K562 (cell line): ENCODE measurements around the gene HMCN2. TPM values are rescaled to one million over a fixed set of nuclear protein-coding genes. Genes with fewer than 3 reads are reported as not detected.

Source experiments
- ATAC-seq: fragments of 200-7000 bp; cut with Tn5 transposase; 3 replicates; pipeline ENCODE4 v1.9.1; 2020; ENCODE audit warnings: moderate library complexity
- BruUV-seq: library from RNA; stranded (reverse); fragments of 400-500 nt; replicated peaks from 2 replicates; lab custom pipeline; 2021; lab: Mats Ljungman, UMichigan
- CTCF ChIA-PET: fragments of 300-600 bp; formaldehyde crosslinking; extraction: SDS; loops from one replicate; lab custom pipeline; 2021; ENCODE audit warnings: low intra/inter-chr PET ratio; lab: Yijun Ruan, JAX
- POLR2A ChIA-PET: fragments of 300-600, 350-650 bp; sonication (Branson Sonifier 250); formaldehyde crosslinking; extraction: SDS; loops from one replicate; lab custom pipeline; 2021; ENCODE audit warnings: antibody characterized with exemption, inconsistent platforms; lab: Yijun Ruan, JAX
- DNase-seq, 4 experiments: peaks; one replicate each; pipeline versions ENCODE4 v3.0.0 to v3.0.0-alpha.2; 2011 to 2018; ENCODE audit warnings: low spot score in 3 of 4, mixed read lengths in 3 of 4; ENCODE audit errors: extremely low read depth in 1 of 4
- FAIRE-seq: peaks from 2 replicates; lab custom pipeline; 2011; peaks lifted over from hg19 to GRCh38; lab: Jason Lieb, UNC
- H2AFZ ChIP-seq: 2 replicates; pipeline ENCODE4 v1.6.0; 2011; ENCODE audit warnings: low read depth, low read length, control low read depth, inconsistent platforms
- H3K27ac ChIP-seq: fragments of 200-600 bp; 3 replicates; pipeline ENCODE4 v1.8.0; 2011; ENCODE audit warnings: low read depth, mild to moderate bottlenecking, control low read depth, inconsistent platforms, low read length, moderate library complexity, mixed read lengths; ENCODE audit errors: extremely low read depth
- H3K27me3 ChIP-seq, 2 experiments: fragments of 300-600 bp in 1 of 2; 2 replicates in 1 of 2; 3 replicates in 1 of 2; pipeline versions ENCODE4 v1.6.0 to v1.8.0; 2011; ENCODE audit warnings: inconsistent platforms in 2 of 2, low read length in 2 of 2, mild to moderate bottlenecking in 1 of 2, mixed read lengths in 1 of 2, moderate library complexity in 1 of 2; ENCODE audit not compliant: control insufficient read depth in 2 of 2, insufficient read depth in 2 of 2
- H3K36me3 ChIP-seq: fragments of 300-600 bp; 3 replicates; pipeline ENCODE4 v1.8.0; 2011; ENCODE audit warnings: mild to moderate bottlenecking, low read length, inconsistent platforms; ENCODE audit not compliant: control insufficient read depth, insufficient read depth
- H3K4me1 ChIP-seq, 2 experiments: fragments of 200-600 bp in 1 of 2; replicated peaks in 1 of 2; 2 replicates in 1 of 2; 3 replicates in 1 of 2; pipeline versions ENCODE4 v1.5.1 to v1.8.0; 2011; ENCODE audit warnings: inconsistent platforms in 2 of 2, low read length in 2 of 2, mild to moderate bottlenecking in 1 of 2, mixed read lengths in 1 of 2, moderate library complexity in 1 of 2; ENCODE audit not compliant: control insufficient read depth in 2 of 2, insufficient read depth in 2 of 2
- H3K4me2 ChIP-seq: 2 replicates; pipeline ENCODE4 v1.6.1; 2011; ENCODE audit warnings: low read length, control low read depth, inconsistent platforms, mixed read lengths; ENCODE audit not compliant: insufficient read depth
- H3K4me3 ChIP-seq: fragments of 200-600 bp; sonication (generic), shearing (Covaris generic); 2 replicates; pipeline ENCODE4 v1.5.1; 2016; ENCODE audit warnings: control low read depth, inconsistent platforms
- H3K79me2 ChIP-seq: fragments of 200-600 bp; 3 replicates; pipeline ENCODE4 v1.8.0; 2011; ENCODE audit warnings: low read length, inconsistent platforms; ENCODE audit not compliant: control insufficient read depth, insufficient read depth
- H3K9ac ChIP-seq, 2 experiments: 2 replicates each; pipeline versions ENCODE4 v1.6.0 to v1.6.1; 2011; ENCODE audit warnings: low read depth in 2 of 2, low read length in 2 of 2, control low read depth in 1 of 2, inconsistent platforms in 1 of 2, mild to moderate bottlenecking in 1 of 2, mixed read lengths in 1 of 2; ENCODE audit not compliant: insufficient read depth in 1 of 2
- H3K9me1 ChIP-seq: one replicate; pipeline ENCODE4 v1.6.0; 2011; ENCODE audit warnings: inconsistent platforms, mild to moderate bottlenecking, low read length, moderate library complexity; ENCODE audit not compliant: control insufficient read depth, insufficient read depth
- H3K9me3 ChIP-seq: replicated peaks from 2 replicates; pipeline ENCODE4 v1.5.1; 2011; ENCODE audit warnings: low read depth, low read length, inconsistent platforms; ENCODE audit not compliant: control insufficient read depth, insufficient read depth
- H4K20me1 ChIP-seq: replicated peaks from 2 replicates; pipeline ENCODE4 v1.6.1; 2011; ENCODE audit warnings: low read length, inconsistent platforms, mixed read lengths; ENCODE audit not compliant: control insufficient read depth, insufficient read depth
- ADNP ChIP-seq: fragments of 200-800 bp; sonication (Bioruptor generic); IDR thresholded peaks from 2 replicates; pipeline ENCODE4 v1.6.1; 2016; ENCODE audit warnings: missing genetic modification characterization, missing compliant biosample characterization
- BHLHE40 ChIP-seq: IDR thresholded peaks from 2 replicates; pipeline ENCODE4 v1.6.1; 2011; ENCODE audit warnings: low read length, improper control_type of control experiment
- DDX20 ChIP-seq: fragments of 450-650 bp; IDR thresholded peaks from 2 replicates; pipeline ENCODE4 v1.6.1; 2016; ENCODE audit warnings: missing genetic modification characterization, low read depth, mild to moderate bottlenecking, missing compliant biosample characterization, moderate library complexity
- KAT8 ChIP-seq: fragments of 450-650 bp; IDR thresholded peaks from 2 replicates; pipeline ENCODE4 v1.6.1; 2016; ENCODE audit warnings: low read depth, mild to moderate bottlenecking
- NRF1 ChIP-seq, 2 experiments: fragments of 450-650 bp; IDR thresholded peaks in 1 of 2; conservative IDR thresholded peaks in 1 of 2; 2 replicates each; pipeline ENCODE4 v1.6.1; 2014; ENCODE audit warnings: mild to moderate bottlenecking in 2 of 2
- RBM15 ChIP-seq: fragments of 200-400 bp; formaldehyde crosslinking; IDR thresholded peaks from 2 replicates; pipeline ENCODE4 v1.6.1; 2018; ENCODE audit warnings: mild to moderate bottlenecking, low read length, moderate library complexity; ENCODE audit not compliant: insufficient read depth
- RNF219 ChIP-seq: fragments of 250-450 bp; sonication (Bioruptor Pico); IDR thresholded peaks from 2 replicates; pipeline ENCODE4 v1.5.0; 2022; ENCODE audit warnings: mild to moderate bottlenecking
- ZBTB49 ChIP-seq: sonication (generic); formaldehyde crosslinking; IDR thresholded peaks from 2 replicates; pipeline ENCODE4 v1.8.0; 2022; ENCODE audit warnings: missing genetic modification reagents, mild to moderate bottlenecking, borderline replicate concordance
- ZNF507 ChIP-seq: conservative IDR thresholded peaks from 2 replicates; pipeline ENCODE4 v1.6.1; 2017; ENCODE audit warnings: missing genetic modification characterization, missing compliant biosample characterization
- ZZZ3 ChIP-seq: fragments of 450-650 bp; IDR thresholded peaks from 2 replicates; pipeline ENCODE4 v1.6.1; 2016; ENCODE audit warnings: antibody characterized with exemption, mild to moderate bottlenecking, moderate library complexity
- WGBS: fragments of 100-300 bp; shearing (Covaris generic); methylation state at CpG from one replicate; pipeline ENCODE4 v1.1.6; 2016; ENCODE audit warnings: low coverage, mixed read lengths; ENCODE audit not compliant: insufficient coverage; ENCODE audit errors: missing lambda C conversion rate; 5-methylcytosine and 5-hydroxymethylcytosine counted together
- in situ Hi-C: fragments of 300-500 bp; cut with MboI; formaldehyde crosslinking; loops from 4 replicates; pipeline ENCODE4 v1.15.0; 2018; ENCODE audit warnings: inconsistent platforms, mixed read lengths
- intact Hi-C: fragments of 100-400 bp; cut with micrococcal nuclease; formaldehyde crosslinking; loops from 2 replicates; pipeline ENCODE4 v1.14.2; 2022
- polyA plus RNA-seq, 8 experiments: library from polyadenylated mRNA; depleted of rRNA in 4 of 8; stranded (reverse) in 5 of 8; unstranded in 3 of 8; fragments of >200 nt; fragmentation: Nextera tagmentation in 2 of 8; fragmentation: Illumina TruSeq in 1 of 8; extraction: Ambion mirVana in 2 of 8; extraction: Trizol in 1 of 8; gene quantifications; 2 replicates each; pipeline versions ENCODE4 v1.2.1 to v1.2.3, GENCODE V29; 2011 to 2014; ENCODE audit warnings: inconsistent platforms in 1 of 8, missing spikeins in 1 of 8
- total RNA-seq, 7 experiments: library from RNA; depleted of rRNA in 6 of 7; stranded (reverse); fragments of >200 nt in 6 of 7; fragmentation: Illumina TruSeq in 2 of 7; extraction: Trizol in 2 of 7; gene quantifications; 2 replicates each; pipeline versions ENCODE4 v1.2.1 to v1.2.3, GENCODE V29; 2011 to 2021; ENCODE audit warnings: low replicate concordance in 1 of 7

The HMCN2 gene
- total and polyA plus RNA-seq, 9 of the 15 experiments (the other 6 are each of a cell fraction or from before 2014, with no cell fraction given): 0.01 TPM; not detected in 8

- intact Hi-C loops: loop anchor here (10.0 kb wide), 2 partner anchors 102 to 462 kb away; no protein-coding TSS in a partner anchor
- H3K36me3 ChIP-seq: no peaks in the 10 kb centered on the region; the same call in 2 of the 3 replicates
- ChIA-PET POLR2A (interaction anchor here (0.6 to 0.7 kb wide), 2 partner anchors 59 to 467 kb away, joined by 3 read pairs; no protein-coding TSS in a partner anchor), CTCF (no interaction called here)
- peaks cover 9% of the 10 kb centered on the region for H4K20me1 ChIP-seq
- no peak overlapping the region for H3K4me3 ChIP-seq
- H3K79me2 ChIP-seq: no peaks in the 10 kb centered on the region
- in situ Hi-C loops: loop anchor here (5.0 to 25.0 kb wide), 2 partner anchors 234 to 684 kb away; partner anchors contain the start of gene PRRX2
- H3K9me3 ChIP-seq: no peaks in the 10 kb centered on the region; the same call in 1 of the 2 replicates
- peaks cover 0 to 36% of the 10 kb centered on the region in 2 experiments; a peak in 2 of 5 replicates for H3K4me1 ChIP-seq
- H3K9me1 ChIP-seq: no peaks in the 10 kb centered on the region
- FAIRE-seq: no peak
- no peak overlapping the region for H3K9ac ChIP-seq
- no peak for TF ChIP-seq RBM15
- no peak for TF ChIP-seq ZNF507
- TF ChIP-seq ZZZ3: no peak
- no peak for TF ChIP-seq BHLHE40
- TF ChIP-seq KAT8: no peak
- no peak for TF ChIP-seq ADNP (tag)
- TF ChIP-seq DDX20: no peak
- TF ChIP-seq ZBTB49: no peak
- TF ChIP-seq NRF1 (conservative IDR thresholded peaks at IDR 0.05 in 1 of 2, IDR thresholded peaks at IDR 0.05 in 1 of 2): no peak
- no peak for TF ChIP-seq RNF219 (CRISPR knock-in tag)
- TF ChIP-seq, all 486 proteins: peak for 0
- DNase-seq (no peak), ATAC-seq (no peak)
- under 1% methylated on average over 14 of the region's 14 CpGs for WGBS
- no peak overlapping the region for H3K27ac ChIP-seq
- peaks cover 2 to 23% of the 10 kb centered on the region in 2 experiments; a peak in 3 of 5 replicates for H3K27me3 ChIP-seq
- BruUV-seq: no TSS peak
- no peak overlapping the region for H3K4me2 ChIP-seq
- no peak overlapping the region for H2AFZ ChIP-seq
Observed at GRCh38 chr9:130346431-130346830, 80.9 kb downstream of the HMCN2 start.
